Sigmoid colon (tissue), 3 donors: ENCODE results near the gene PRKG2.

Source experiments
- POLR2A ChIP-seq, 2 donors: fragments of 450-650 bp; IDR thresholded peaks; one replicate each; pipeline ENCODE4 v1.6.1; 2016; ENCODE audit warnings: antibody characterized with exemption in 2 of 2, mild to moderate bottlenecking in 2 of 2, moderate library complexity in 2 of 2
- TF ChIP-seq, protein P1 (sequence below), 4 experiments: fragments of 450-650 bp in 3 of 4; fragments of 200-600 bp in 1 of 4; IDR thresholded peaks; one replicate each; pipeline ENCODE4 v1.5.1; 2016 to 2019; ENCODE audit warnings: antibody characterized with exemption in 4 of 4, mild to moderate bottlenecking in 3 of 4, moderate library complexity in 2 of 4

GRCh38 chr4:81214144-81214880, 710 bp downstream of the PRKG2 start:
- TF ChIP-seq POLR2A (IDR thresholded peaks at IDR 0.05), result no peak
- TF ChIP-seq, protein P1, sequence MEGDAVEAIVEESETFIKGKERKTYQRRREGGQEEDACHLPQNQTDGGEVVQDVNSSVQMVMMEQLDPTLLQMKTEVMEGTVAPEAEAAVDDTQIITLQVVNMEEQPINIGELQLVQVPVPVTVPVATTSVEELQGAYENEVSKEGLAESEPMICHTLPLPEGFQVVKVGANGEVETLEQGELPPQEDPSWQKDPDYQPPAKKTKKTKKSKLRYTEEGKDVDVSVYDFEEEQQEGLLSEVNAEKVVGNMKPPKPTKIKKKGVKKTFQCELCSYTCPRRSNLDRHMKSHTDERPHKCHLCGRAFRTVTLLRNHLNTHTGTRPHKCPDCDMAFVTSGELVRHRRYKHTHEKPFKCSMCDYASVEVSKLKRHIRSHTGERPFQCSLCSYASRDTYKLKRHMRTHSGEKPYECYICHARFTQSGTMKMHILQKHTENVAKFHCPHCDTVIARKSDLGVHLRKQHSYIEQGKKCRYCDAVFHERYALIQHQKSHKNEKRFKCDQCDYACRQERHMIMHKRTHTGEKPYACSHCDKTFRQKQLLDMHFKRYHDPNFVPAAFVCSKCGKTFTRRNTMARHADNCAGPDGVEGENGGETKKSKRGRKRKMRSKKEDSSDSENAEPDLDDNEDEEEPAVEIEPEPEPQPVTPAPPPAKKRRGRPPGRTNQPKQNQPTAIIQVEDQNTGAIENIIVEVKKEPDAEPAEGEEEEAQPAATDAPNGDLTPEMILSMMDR (IDR thresholded peaks at IDR 0.05), result no peak
